Ascending aorta (tissue), 2 donors: ENCODE results near the gene SSTR3. TPM values are rescaled to one million over a fixed set of nuclear protein-coding genes. Genes with fewer than 3 reads are reported as not detected.

Source experiments
- DNase-seq, 2 donors: peaks; one replicate each; pipeline ENCODE4 v3.0.0-alpha.2; 2019; ENCODE audit warnings: low spot score in 2 of 2
- H3K27ac ChIP-seq, 2 donors: fragments of 200-600 bp; sonication (generic); one replicate each; pipeline ENCODE4 v1.5.1; 2016 to 2017; ENCODE audit warnings: mild to moderate bottlenecking in 1 of 2
- H3K27me3 ChIP-seq: fragments of 200-600 bp; sonication (generic); one replicate; pipeline ENCODE4 v1.5.1; 2017
- H3K36me3 ChIP-seq, 2 donors: fragments of 200-600 bp; sonication (generic); one replicate each; pipeline ENCODE4 v1.5.1; 2016
- H3K4me1 ChIP-seq, 2 donors: fragments of 200-600 bp; sonication (generic); one replicate each; pipeline ENCODE4 v1.5.1; 2016 to 2017; ENCODE audit warnings: mild to moderate bottlenecking in 1 of 2
- H3K4me3 ChIP-seq, 2 donors: fragments of 200-600 bp; sonication (generic); one replicate each; pipeline ENCODE4 v1.5.1; 2016 to 2017; ENCODE audit warnings: mild to moderate bottlenecking in 1 of 2
- H3K9me3 ChIP-seq, 2 donors: fragments of 200-600 bp; sonication (generic); one replicate each; pipeline ENCODE4 v1.5.1; 2016
- intact Hi-C: fragments of 100-400 bp; cut with DNase I; formaldehyde crosslinking; loops from one replicate; pipeline ENCODE4 v1.15.1; 2023
- total RNA-seq: library from RNA; depleted of rRNA; stranded (reverse); fragments of >200 nt; gene quantifications from one replicate; pipeline ENCODE4 v1.1.0, GENCODE V29; 2016
- TF ChIP-seq, protein P1 (sequence below), 3 experiments: fragments of 200-600 bp in 2 of 3; fragments of 450-650 bp in 1 of 3; sonication (generic) in 2 of 3; IDR thresholded peaks; one replicate each; pipeline ENCODE4 v1.5.1; 2016 to 2019; ENCODE audit warnings: antibody characterized with exemption in 3 of 3, mild to moderate bottlenecking in 1 of 3, moderate library complexity in 1 of 3

SSTR3 gene
- total RNA-seq, 1 donor from 2014 or later: not detected

DNA sequence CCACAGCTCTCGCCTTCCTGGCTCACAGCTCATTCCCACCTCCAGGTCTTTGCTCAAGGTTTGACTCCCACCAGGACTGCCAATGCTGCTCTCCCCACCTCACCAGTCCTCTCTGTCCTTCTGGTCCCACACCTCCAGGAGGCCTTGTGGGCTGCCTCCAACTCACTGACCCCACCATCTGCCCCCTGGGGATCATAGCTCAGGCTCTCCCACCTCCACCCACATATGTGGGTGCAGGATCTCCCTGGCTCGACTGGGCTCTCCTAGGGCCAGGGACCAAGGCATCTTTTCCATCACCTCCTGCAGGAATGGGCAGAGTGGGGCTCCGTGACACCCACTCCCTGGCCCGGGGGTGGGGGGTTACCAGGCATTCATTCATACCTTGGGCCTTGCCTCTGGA is 13.8 kb upstream of the SSTR3 start:
- TF ChIP-seq, protein P1, sequence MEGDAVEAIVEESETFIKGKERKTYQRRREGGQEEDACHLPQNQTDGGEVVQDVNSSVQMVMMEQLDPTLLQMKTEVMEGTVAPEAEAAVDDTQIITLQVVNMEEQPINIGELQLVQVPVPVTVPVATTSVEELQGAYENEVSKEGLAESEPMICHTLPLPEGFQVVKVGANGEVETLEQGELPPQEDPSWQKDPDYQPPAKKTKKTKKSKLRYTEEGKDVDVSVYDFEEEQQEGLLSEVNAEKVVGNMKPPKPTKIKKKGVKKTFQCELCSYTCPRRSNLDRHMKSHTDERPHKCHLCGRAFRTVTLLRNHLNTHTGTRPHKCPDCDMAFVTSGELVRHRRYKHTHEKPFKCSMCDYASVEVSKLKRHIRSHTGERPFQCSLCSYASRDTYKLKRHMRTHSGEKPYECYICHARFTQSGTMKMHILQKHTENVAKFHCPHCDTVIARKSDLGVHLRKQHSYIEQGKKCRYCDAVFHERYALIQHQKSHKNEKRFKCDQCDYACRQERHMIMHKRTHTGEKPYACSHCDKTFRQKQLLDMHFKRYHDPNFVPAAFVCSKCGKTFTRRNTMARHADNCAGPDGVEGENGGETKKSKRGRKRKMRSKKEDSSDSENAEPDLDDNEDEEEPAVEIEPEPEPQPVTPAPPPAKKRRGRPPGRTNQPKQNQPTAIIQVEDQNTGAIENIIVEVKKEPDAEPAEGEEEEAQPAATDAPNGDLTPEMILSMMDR (IDR thresholded peaks at IDR 0.05): no peak
- no peak for DNase-seq
- Histone ChIP-seq H3K36me3 (no peaks in the 10 kb centered on the region), H3K27ac (no peak overlapping the region), H3K4me3 (no peak overlapping the region), H3K27me3 (no peaks in the 10 kb centered on the region), H3K4me1 (no peaks in the 10 kb centered on the region), H3K9me3 (no peaks in the 10 kb centered on the region)
- intact Hi-C loops: no loop called here

DNA sequence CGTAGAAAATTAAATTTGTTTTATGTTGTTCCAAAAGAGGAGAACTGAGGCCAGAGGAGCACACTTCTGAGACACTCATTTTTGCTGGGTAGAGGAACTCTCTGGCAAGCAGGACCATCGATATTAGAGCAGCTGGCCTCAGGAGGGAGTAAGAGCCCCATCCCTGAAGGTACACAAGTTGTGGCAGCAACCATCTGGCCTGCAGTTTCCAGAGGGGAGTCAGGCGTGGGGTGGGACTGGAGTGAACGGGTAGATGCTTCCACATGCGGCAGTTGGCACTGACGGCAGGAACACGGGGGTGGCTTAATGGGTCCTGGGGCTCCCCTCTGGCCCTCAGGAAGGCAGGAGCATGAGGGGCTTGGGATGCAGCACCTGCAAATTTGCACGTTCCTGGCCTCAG is 13.2 kb upstream of the SSTR3 start:
- no peak for DNase-seq
- Histone ChIP-seq H3K27me3 (no peaks in the 10 kb centered on the region), H3K4me3 (no peak overlapping the region), H3K27ac (no peak overlapping the region), H3K4me1 (no peaks in the 10 kb centered on the region), H3K36me3 (no peaks in the 10 kb centered on the region), H3K9me3 (no peaks in the 10 kb centered on the region)
- TF ChIP-seq, protein P1 (IDR thresholded peaks at IDR 0.05): no peak
- intact Hi-C loops: no loop called here

DNA sequence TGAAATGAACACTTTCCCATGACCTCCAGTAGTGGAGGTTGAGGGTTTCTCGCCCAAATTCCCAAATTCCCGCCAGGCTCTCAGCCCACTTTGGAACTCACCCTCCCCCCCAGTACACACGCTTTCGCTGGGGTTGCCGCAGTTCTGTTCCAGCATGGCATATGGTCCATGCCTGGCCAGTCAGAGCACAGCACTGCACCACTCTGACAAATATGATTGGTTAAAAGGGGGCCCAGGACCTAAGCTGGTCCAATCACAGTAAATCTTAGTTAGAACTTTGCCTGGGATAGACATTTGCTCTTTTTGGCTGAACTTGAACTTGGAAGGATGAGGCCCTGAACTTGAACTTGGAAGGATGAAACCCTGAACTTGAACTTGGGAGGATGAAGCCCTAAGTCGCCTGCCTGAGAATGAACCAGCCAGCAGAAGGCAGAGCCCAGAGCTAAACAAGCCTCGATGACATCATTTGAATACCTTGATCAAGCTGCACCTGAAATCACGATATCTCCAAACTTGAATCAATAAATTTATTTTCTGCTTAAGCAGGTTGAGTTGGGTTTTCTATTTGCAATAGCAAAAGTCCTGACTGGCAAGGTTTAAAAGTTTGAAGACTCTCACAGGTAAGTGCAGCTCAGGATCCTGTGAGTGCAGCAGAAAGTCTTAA is 12.6 kb upstream of the SSTR3 start:
- no peaks in the 10 kb centered on the region for H3K36me3 ChIP-seq
- H3K27ac ChIP-seq: no peak overlapping the region
- DNase-seq: no peak
- H3K27me3 ChIP-seq: no peaks in the 10 kb centered on the region
- H3K4me3 ChIP-seq: no peak overlapping the region
- TF ChIP-seq, protein P1 (IDR thresholded peaks at IDR 0.05): no peak
- no peaks in the 10 kb centered on the region for H3K9me3 ChIP-seq
- intact Hi-C loops: no loop called here
- no peaks in the 10 kb centered on the region for H3K4me1 ChIP-seq

DNA sequence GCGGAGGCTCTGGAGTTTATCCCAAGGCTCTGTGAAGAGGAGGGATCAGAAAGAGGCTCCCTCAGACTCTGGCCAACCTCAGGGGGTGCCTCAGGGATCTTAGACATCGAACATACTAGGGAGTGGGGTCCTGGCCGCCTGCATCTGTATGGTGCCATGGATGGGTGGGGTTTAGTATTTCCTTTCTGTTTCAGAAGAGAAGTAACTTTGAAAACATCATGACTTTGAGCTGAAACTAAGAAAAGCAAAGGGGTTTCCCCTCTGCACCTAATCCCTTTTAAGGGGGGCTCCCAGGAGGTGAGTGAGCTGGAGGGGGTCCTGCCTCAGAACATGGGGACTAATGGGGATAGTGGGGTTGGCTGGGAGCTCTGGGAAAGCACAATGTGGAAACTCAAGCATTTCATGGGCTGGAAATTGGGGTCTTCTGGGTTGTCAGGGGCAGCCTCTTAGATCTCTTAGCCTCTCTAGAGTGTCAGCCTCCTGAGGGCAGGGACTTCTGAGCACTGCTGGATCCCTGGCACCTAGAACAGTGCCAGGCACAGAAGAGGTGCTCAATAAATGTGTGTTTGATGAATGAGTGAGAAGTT is 11.8 kb upstream of the SSTR3 start:
- intact Hi-C loops: no loop called here
- H3K9me3 ChIP-seq: no peaks in the 10 kb centered on the region

DNA sequence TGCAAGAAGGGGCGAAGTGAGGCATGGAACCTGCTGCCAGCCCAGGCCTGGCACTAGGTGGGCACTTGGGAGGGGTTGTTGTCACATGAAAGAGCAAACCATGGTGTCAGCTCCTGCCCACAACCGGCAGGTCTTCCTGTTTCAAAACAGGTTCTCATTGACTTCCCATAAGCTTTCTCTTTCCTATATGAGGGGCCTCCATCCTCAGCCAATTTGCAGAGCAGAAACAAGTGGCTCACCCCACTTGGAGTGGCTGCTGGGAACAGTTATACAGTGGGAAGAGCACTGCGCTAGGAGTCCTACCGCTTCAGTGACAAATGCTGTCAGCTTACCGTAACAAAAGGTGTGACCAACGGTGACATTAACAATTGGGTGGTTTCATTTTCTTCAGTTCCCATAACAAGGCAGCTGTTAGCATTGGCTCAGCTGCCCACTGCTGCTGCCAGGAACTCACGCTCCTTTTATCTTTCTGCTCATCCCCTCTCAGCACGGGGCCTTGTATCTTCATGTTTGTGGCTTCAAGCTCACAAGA is 10.2 kb upstream of the SSTR3 start:
- no peak for DNase-seq
- intact Hi-C loops: no loop called here

More for the DNA sequence above, 11.8 kb upstream of the SSTR3 start:
- TF ChIP-seq, protein P1 (IDR thresholded peaks at IDR 0.05): no peak
- Histone ChIP-seq H3K4me1 (no peaks in the 10 kb centered on the region), H3K36me3 (no peaks in the 10 kb centered on the region), H3K27me3 (no peaks in the 10 kb centered on the region), H3K27ac (no peak overlapping the region), H3K4me3 (no peak overlapping the region)
- DNase-seq: no peak

More for the DNA sequence above, 10.2 kb upstream of the SSTR3 start:
- H3K27ac ChIP-seq: no peak overlapping the region
- H3K9me3 ChIP-seq: no peaks in the 10 kb centered on the region
- H3K27me3 ChIP-seq: no peaks in the 10 kb centered on the region
- TF ChIP-seq, protein P1 (IDR thresholded peaks at IDR 0.05): no peak
- H3K36me3 ChIP-seq: no peaks in the 10 kb centered on the region
- no peak overlapping the region for H3K4me3 ChIP-seq
- no peaks in the 10 kb centered on the region for H3K4me1 ChIP-seq
